HG03432 (cell line): Measurements from ENCODE around the gene WNK1.
"Not testable (repeated sequence)": the region's sequence is repeated elsewhere in the genome, so short reads cannot be mapped to it uniquely, and the experiment has no call there.

Source experiments
- ATAC-seq: cut with Tn5 transposase; IDR thresholded peaks from one replicate; pipeline ENCODE4 v1.9.1; 2021; ENCODE audit warnings: mild to moderate bottlenecking, moderate library complexity; ENCODE audit not compliant: unreplicated experiment

WNK1 gene

DNA sequence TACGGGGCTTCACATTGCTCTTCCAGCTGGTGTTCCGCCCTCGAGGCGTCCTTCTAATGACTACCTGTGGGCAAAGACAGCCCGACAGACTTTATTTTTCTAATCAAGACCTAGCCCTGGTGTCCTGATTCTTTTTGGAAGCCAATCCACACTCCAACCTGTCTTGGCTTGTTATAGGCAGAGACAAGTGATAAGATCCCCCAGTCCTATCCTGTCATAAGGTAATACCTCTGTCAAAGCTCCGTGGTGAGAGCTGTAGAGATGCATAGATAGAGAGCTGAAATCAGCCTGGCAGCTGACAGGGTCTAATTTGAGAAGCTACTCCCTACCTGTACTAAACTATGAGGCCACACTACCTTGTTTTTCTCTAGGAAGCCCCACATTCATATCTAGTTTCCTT lies 11.5 kb upstream of the WNK1 start:
- ATAC-seq = no peak

DNA sequence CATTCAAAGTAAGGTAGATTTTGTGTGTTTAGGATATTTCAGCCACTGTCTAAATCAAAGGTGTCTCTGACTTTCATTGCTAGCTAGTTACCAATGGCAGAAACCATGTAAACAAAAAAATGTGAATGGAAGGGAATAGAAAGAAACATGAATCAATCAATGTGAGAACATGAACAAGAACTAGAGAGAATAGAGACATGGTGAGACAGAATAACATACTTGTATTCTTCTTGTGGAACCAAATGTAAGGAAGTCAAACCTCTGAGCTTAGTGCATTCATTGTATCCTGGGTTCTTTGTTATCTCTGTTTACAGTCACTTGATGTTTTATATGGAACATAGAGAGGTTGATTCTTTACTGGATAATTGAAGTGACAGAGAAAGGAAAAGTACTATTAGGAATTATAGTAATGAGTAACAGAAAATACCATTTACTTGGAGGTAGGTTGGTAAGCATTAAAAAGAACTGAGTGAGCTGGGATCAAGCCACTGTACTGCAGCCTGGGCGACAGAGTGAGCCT lies 2.6 kb upstream of the WNK1 start:
- ATAC-seq = no peak

GRCh38 chr12:750366-751191 lies 1.8 kb upstream of the WNK1 start:
- no peak for ATAC-seq

DNA sequence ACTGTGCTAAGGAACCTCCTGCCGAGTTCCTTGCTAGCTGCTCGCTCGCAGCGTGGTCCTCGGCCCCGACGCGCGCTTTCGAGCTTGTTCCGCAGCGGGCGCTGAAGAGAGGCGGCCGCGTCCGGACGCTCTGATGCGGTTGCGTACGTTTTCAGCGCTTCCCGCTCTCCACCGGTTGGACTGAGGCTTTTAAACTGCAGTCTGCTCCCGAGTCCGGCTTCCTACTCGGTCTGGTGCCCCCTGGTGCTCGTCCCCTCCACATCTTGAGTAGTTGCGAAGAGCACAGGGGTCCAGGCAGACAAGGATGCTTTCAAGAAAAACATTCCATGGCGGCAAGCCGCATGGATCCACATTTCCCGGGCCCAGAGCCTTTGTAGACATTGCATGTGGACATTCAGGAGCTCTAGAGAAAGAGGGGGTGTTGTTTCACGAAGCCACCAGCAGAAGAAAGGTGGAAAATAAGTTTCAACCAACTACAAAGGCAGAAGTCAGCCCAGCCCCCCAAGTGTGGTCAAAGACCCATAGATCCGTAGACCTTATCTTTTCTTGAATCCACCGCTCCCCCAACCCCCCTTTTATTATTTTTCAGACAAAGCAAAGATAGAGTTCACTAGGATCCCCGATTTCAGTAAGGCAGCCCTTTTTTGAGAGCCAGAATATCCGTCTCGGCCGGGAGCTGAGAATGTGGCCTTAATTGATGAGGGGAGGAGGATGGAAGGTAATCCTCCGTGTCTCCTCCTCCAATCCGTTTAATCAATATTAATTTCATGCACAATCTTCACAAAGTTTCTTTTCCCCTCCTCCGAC lies 984 bp upstream of the WNK1 start:
- peak; percentile 50 for ATAC-seq

- ATAC-seq = peak; percentile 31
Measured at GRCh38 chr12:752695-753610, 574 bp downstream of the WNK1 start.

DNA sequence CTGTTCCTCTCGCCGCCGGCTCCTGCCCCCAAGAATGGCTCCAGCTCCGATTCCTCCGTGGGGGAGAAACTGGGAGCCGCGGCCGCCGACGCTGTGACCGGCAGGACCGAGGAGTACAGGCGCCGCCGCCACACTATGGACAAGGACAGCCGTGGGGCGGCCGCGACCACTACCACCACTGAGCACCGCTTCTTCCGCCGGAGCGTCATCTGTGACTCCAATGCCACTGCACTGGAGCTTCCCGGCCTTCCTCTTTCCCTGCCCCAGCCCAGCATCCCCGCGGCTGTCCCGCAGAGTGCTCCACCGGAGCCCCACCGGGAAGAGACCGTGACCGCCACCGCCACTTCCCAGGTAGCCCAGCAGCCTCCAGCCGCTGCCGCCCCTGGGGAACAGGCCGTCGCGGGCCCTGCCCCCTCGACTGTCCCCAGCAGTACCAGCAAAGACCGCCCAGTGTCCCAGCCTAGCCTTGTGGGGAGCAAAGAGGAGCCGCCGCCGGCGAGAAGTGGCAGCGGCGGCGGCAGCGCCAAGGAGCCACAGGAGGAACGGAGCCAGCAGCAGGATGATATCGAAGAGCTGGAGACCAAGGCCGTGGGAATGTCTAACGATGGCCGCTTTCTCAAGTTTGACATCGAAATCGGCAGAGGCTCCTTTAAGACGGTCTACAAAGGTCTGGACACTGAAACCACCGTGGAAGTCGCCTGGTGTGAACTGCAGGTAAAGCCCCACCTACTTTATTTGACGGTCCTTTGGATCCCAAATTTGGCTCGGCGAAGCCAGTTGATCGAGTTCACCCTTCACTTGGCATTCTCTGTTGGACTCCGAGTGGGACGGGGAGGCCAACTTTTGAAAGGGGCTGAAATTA lies 1.5 kb downstream of the WNK1 start:
- peak; percentile 3 for ATAC-seq

DNA sequence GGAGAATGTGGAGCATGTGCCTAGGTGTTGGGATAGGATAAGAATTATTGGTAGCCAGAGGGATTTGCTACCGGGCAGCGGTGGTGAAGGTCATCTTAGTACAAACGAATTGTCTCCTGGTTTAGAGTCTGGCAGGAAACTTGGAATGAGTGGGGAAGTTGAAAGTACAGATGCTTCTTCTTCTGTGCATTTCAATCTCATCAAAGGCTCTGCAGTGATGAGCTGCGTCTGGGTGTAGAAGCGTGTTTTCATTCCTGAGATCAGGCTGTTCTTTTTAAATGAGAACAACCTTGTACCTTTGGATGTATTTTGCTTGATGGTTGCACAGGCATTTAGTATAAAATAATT lies 2.1 kb downstream of the WNK1 start:
- no peak for ATAC-seq

GRCh38 chr12:754851-755562 lies 2.6 kb downstream of the WNK1 start:
- no peak for ATAC-seq

DNA sequence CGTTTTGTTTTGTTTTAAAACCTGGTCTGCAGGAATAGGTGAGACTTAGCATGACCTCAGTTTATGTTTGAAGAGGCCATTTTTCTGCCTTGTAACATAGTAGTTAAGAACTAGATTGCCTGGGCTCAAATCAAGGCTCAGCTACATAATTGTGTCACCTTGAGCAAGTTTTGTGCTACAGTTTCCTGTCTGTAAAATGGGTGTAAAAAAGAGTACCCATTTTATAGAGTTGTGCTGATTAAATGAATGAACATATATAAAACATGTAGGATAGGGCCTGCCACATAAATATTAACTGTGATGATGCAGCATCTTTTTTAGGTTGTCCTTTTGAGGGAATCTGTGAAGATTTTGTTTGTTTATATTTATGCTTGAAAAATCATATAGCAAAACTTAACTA lies 7.2 kb downstream of the WNK1 start:
- no peak for ATAC-seq

- ATAC-seq = no peak
Measured at GRCh38 chr12:761256-761655, 8.9 kb downstream of the WNK1 start.

GRCh38 chr12:765840-766239 lies 13.5 kb downstream of the WNK1 start:
- no peak for ATAC-seq

GRCh38 chr12:768434-768833 lies 16.1 kb downstream of the WNK1 start:
- no peak for ATAC-seq

DNA sequence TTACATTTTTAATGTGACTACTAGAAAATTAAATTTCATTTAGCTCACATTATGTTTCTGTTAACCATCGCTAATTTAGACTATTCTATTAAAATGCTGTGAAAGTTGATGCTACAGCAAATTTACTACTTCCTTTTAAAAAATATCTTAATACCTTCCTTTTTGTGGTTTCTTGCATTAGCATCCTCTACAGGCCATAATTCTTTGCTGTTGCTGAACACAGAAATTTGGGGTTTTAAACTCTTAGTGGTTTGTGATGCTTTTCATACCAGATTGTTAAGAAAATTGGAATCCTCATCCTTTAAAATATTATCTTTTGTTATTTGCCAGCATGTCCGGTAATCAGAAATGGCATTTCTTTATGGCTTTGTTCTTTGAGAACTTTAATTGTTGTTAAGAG lies 18.1 kb downstream of the WNK1 start:
- ATAC-seq = no peak

- ATAC-seq = no peak
Measured at GRCh38 chr12:772056-772697, 19.8 kb downstream of the WNK1 start.

DNA sequence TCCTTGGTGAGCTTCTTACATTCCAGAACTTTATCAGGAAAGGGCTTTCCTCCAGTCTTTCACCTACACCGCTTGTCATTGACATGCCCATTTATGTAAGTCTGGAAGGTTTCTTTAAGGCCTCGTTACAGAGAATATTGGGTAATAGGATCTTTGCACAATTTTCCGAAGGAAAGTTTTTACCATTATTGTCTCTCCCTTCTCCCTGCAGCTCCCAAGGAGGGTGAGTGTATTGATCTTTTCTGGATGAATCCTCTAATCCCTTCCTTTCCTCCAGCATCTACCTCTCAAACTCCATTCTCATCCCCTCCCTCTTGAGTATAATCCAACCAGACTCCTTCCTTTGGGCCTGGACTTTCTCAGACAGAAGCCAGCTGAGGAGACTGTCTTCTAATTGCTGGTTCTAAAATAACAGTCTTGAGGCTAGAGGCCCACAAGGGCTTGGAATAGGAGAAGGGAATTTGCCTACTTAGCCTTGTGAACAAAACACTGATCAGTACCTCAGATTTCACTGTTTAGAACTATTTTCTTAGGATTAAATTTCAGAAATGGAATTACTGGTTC lies 21.8 kb downstream of the WNK1 start:
- ATAC-seq = no peak

GRCh38 chr12:775973-776771 lies 23.8 kb downstream of the WNK1 start:
- not testable (repeated sequence) for ATAC-seq

GRCh38 chr12:776772-777373 lies 24.5 kb downstream of the WNK1 start:
- ATAC-seq = not testable (repeated sequence)
